Measurements from ENCODE around the gene AFTPH.

- TF ChIP-seq POLR2A (IDR thresholded peaks at IDR 0.05) (no peak), CTCF (IDR thresholded peaks at IDR 0.05) (no peak)
These were observed 9.8 kb downstream of the AFTPH start for GRCh38 chr2:64533882-64534281.
